Measurements from ENCODE around the gene TANGO2.
A peak's percentile ranks its signal among the peaks of the same experiment; 100 is the strongest.

TANGO2 gene

GRCh38 chr22:20022978-20023613 is 2.2 kb downstream of the TANGO2 start:
- peaks cover 31% of the 10 kb centered on the region for H3K4me1 Mint-ChIP-seq (ENCODE audit: low read depth)
- H3K4me3 Mint-ChIP-seq: peak overlapping the region; percentile 30
- H3K27ac Mint-ChIP-seq: no peak overlapping the region

GRCh38 chr22:20024225-20024624 is 3.3 kb downstream of the TANGO2 start:
- no peak overlapping the region for H3K27ac Mint-ChIP-seq

More at GRCh38 chr22:20022978-20023613, 2.2 kb downstream of the TANGO2 start:
- Mint-ChIP-seq H3K27me3 (peaks cover 3% of the 10 kb centered on the region), H3K36me3 (ENCODE audit: low read depth) (peaks cover 4% of the 10 kb centered on the region), H3K9me3 (no peaks in the 10 kb centered on the region)

GRCh38 chr22:20024650-20025397 is 3.9 kb downstream of the TANGO2 start:
- Mint-ChIP-seq H3K27me3 (no peaks in the 10 kb centered on the region), H3K4me1 (ENCODE audit: low read depth) (peaks cover 31% of the 10 kb centered on the region), H3K36me3 (ENCODE audit: low read depth) (peaks cover 4% of the 10 kb centered on the region), H3K4me3 (no peak overlapping the region), H3K27ac (no peak overlapping the region), H3K9me3 (no peaks in the 10 kb centered on the region)

More at GRCh38 chr22:20024225-20024624, 3.3 kb downstream of the TANGO2 start:
- no peaks in the 10 kb centered on the region for H3K9me3 Mint-ChIP-seq
- H3K27me3 Mint-ChIP-seq: no peaks in the 10 kb centered on the region
- H3K4me3 Mint-ChIP-seq: no peak overlapping the region
- H3K4me1 Mint-ChIP-seq (ENCODE audit: low read depth): peaks cover 31% of the 10 kb centered on the region
- H3K36me3 Mint-ChIP-seq (ENCODE audit: low read depth): peaks cover 4% of the 10 kb centered on the region

- Mint-ChIP-seq H3K27me3 (no peaks in the 10 kb centered on the region), H3K4me3 (no peak overlapping the region), H3K36me3 (ENCODE audit: low read depth) (peaks cover 4% of the 10 kb centered on the region), H3K4me1 (ENCODE audit: low read depth) (peaks cover 24% of the 10 kb centered on the region), H3K27ac (peak overlapping the region; percentile 11), H3K9me3 (no peaks in the 10 kb centered on the region)
These were observed 4.7 kb downstream of the TANGO2 start for GRCh38 chr22:20025401-20026203.

- Mint-ChIP-seq H3K4me1 (ENCODE audit: low read depth) (peaks cover 24% of the 10 kb centered on the region), H3K27me3 (no peaks in the 10 kb centered on the region), H3K27ac (no peak overlapping the region), H3K9me3 (no peaks in the 10 kb centered on the region), H3K4me3 (no peak overlapping the region), H3K36me3 (ENCODE audit: low read depth) (peaks cover 4% of the 10 kb centered on the region)
These were observed 5.4 kb downstream of the TANGO2 start for GRCh38 chr22:20026204-20026908.

GRCh38 chr22:20026996-20027601 is 6.2 kb downstream of the TANGO2 start:
- H3K4me3 Mint-ChIP-seq: no peak overlapping the region
- peaks cover 4% of the 10 kb centered on the region for H3K36me3 Mint-ChIP-seq (ENCODE audit: low read depth)
- no peaks in the 10 kb centered on the region for H3K9me3 Mint-ChIP-seq
- H3K27ac Mint-ChIP-seq: no peak overlapping the region
- H3K27me3 Mint-ChIP-seq: no peaks in the 10 kb centered on the region
- H3K4me1 Mint-ChIP-seq (ENCODE audit: low read depth): peaks cover 25% of the 10 kb centered on the region

GRCh38 chr22:20027966-20028854 is 7.3 kb downstream of the TANGO2 start:
- Mint-ChIP-seq H3K4me3 (no peak overlapping the region), H3K4me1 (ENCODE audit: low read depth) (peaks cover 18% of the 10 kb centered on the region), H3K9me3 (no peaks in the 10 kb centered on the region), H3K36me3 (ENCODE audit: low read depth) (peaks cover 3% of the 10 kb centered on the region), H3K27me3 (no peaks in the 10 kb centered on the region), H3K27ac (no peak overlapping the region)

- peaks cover under 1% of the 10 kb centered on the region for H3K36me3 Mint-ChIP-seq (ENCODE audit: low read depth)
- H3K4me3 Mint-ChIP-seq: no peak overlapping the region
- H3K27ac Mint-ChIP-seq: no peak overlapping the region
- H3K9me3 Mint-ChIP-seq: no peaks in the 10 kb centered on the region
- H3K27me3 Mint-ChIP-seq: no peaks in the 10 kb centered on the region
- H3K4me1 Mint-ChIP-seq (ENCODE audit: low read depth): peaks cover 16% of the 10 kb centered on the region
These were observed 8.1 kb downstream of the TANGO2 start for GRCh38 chr22:20028855-20029549.

- Mint-ChIP-seq H3K4me1 (ENCODE audit: low read depth) (peaks cover 20% of the 10 kb centered on the region), H3K36me3 (ENCODE audit: low read depth) (peaks cover 4% of the 10 kb centered on the region), H3K27ac (no peak overlapping the region), H3K4me3 (no peak overlapping the region), H3K27me3 (no peaks in the 10 kb centered on the region), H3K9me3 (no peaks in the 10 kb centered on the region)
These were observed 8.8 kb downstream of the TANGO2 start for GRCh38 chr22:20029550-20030225.

GRCh38 chr22:20031732-20032406 is 11.0 kb downstream of the TANGO2 start:
- Mint-ChIP-seq H3K4me1 (ENCODE audit: low read depth) (peaks cover 15% of the 10 kb centered on the region), H3K27ac (no peak overlapping the region), H3K27me3 (no peaks in the 10 kb centered on the region), H3K9me3 (no peaks in the 10 kb centered on the region), H3K36me3 (ENCODE audit: low read depth) (peaks cover 7% of the 10 kb centered on the region), H3K4me3 (no peak overlapping the region)

- Mint-ChIP-seq H3K27ac (no peak overlapping the region), H3K27me3 (no peaks in the 10 kb centered on the region), H3K36me3 (ENCODE audit: low read depth) (peaks cover 13% of the 10 kb centered on the region), H3K9me3 (no peaks in the 10 kb centered on the region), H3K4me1 (ENCODE audit: low read depth) (peaks cover 16% of the 10 kb centered on the region), H3K4me3 (no peak overlapping the region)
These were observed 11.6 kb downstream of the TANGO2 start for GRCh38 chr22:20032407-20032991.
